ENCODE data around the gene TRMT2A.

The TRMT2A gene

DNA sequence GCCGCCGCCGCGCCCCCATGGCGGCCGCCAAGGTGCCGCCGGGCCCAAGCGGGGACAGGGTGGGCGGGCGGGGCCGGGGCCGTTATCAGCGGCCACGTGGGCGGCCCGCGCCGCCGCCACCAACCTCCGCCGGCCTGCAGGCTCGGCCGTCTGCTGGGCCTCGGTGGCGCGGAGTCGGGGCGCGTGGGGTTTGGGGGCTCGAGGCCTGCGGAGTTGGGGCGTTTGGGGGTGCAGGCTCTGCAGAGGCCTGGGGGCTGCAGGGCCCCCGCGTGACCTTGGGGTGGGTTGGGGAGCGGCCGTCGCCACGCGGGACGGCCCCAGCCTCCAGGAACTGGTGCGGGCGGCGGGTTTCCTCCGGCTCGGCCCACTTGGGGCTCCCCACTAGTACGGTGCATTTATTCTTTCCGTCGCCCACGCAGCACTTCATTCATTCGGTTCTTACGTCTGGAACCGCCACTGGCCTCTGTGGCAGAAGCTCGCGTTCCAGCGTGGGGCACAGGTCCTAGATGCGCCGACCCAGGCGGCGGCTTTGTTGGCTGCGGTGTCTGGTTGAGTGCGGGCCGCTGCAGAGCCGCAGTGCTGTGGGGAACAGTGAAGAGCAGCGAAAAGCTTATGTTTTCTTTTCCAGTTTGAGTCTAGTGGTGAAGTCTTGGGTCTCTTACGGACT, 740 bp upstream of the TRMT2A start:
- Histone ChIP-seq H3K27ac (ENCODE audit: insufficient read depth in 1 of 2, low read depth in 1 of 2, low read length in 2 of 2, poor library complexity in 1 of 2, severe bottlenecking in 2 of 2) (peak overlapping the region; percentile 50 to 96), H3K36me3 (ENCODE audit: control insufficient read depth in 4 of 4, insufficient read depth in 4 of 4, low read length in 3 of 4) (peaks cover 4 to 68% (median 47%) of the 10 kb centered on the region in 4 experiments), H3K4me3 (ENCODE audit: control insufficient read depth in 1 of 7, extremely low read depth in 1 of 7, insufficient read depth in 4 of 7, low read depth in 2 of 7, low read length in 6 of 7) (peak overlapping the region; percentile 61 to 98 (median 81)), H3K9me3 (ENCODE audit: control extremely low read depth in 1 of 5, control insufficient read depth in 4 of 5, insufficient read depth in 2 of 5, low read depth in 1 of 5, low read length in 4 of 5) (no peaks in the 10 kb centered on the region), H3K27me3 (replicated peaks in 2 of 5; ENCODE audit: control insufficient read depth in 4 of 5, insufficient read depth in 5 of 5, low read length in 4 of 5) (no peaks in the 10 kb centered on the region), H3K4me1 (ENCODE audit: control extremely low read depth in 1 of 4, control insufficient read depth in 4 of 4, insufficient read depth in 4 of 4, low read length in 3 of 4) (peaks cover 10 to 29% (median 27%) of the 10 kb centered on the region in 4 experiments)
- ChIA-PET POLR2A (interaction anchor here (0.8 kb wide), 1 partner anchor 13 kb away, joined by 3 read pairs; no protein-coding TSS in a partner anchor), CTCF (interaction anchor here (0.9 to 1.8 kb wide), 3 partner anchors 8 to 12 kb away, joined by 3 to 5 read pairs (median 3); no protein-coding TSS in a partner anchor)
- WGBS (ENCODE audit: insufficient coverage): under 1% methylated on average over 49 of the region's 66 CpGs
- peak in 2 of 3 donors; percentile 50 to 73 for DNase-seq

DNA sequence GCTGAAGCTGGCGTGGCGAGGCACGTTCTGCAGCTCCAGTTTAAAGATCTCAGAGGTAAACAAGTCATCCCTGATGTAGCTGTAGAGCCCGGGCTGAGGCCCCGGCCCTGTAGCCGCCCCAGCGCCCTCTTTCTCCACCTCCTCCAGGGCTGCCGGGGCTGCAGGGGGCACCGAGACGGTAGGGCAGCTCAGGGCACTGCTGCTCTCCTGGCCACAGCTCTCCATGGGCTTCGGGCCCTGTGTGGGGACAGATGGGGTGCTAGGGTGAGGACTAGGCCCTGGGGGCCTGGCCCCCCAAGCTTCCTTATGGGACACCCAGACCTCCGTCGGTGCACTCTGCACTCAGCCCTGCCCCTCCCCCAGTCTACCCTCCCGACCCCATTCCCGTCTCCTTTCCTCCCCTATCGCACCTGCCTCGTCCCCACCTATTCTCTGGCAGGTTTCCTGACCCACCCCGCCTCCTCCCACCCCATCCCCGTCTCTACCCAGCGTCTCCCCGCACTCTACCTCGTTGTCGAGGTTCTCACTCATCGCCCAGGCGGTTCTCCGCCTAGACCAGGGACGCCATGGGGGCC, 563 bp downstream of the TRMT2A start:
- H3K36me3 ChIP-seq (ENCODE audit: control insufficient read depth in 4 of 4, insufficient read depth in 4 of 4, low read length in 3 of 4): peaks cover 4 to 70% (median 48%) of the 10 kb centered on the region in 4 experiments
- no peaks in the 10 kb centered on the region for H3K27me3 ChIP-seq (replicated peaks in 2 of 5; ENCODE audit: control insufficient read depth in 4 of 5, insufficient read depth in 5 of 5, low read length in 4 of 5)
- peaks cover 10 to 34% (median 27%) of the 10 kb centered on the region in 4 experiments for H3K4me1 ChIP-seq (ENCODE audit: control extremely low read depth in 1 of 4, control insufficient read depth in 4 of 4, insufficient read depth in 4 of 4, low read length in 3 of 4)
- CTCF ChIA-PET: interaction anchor here (1.5 kb wide), 1 partner anchor 13 kb away, joined by 5 read pairs; no protein-coding TSS in a partner anchor
- peak overlapping the region; percentile 58 to 98 (median 84) for H3K4me3 ChIP-seq (ENCODE audit: control insufficient read depth in 1 of 7, extremely low read depth in 1 of 7, insufficient read depth in 4 of 7, low read depth in 2 of 7, low read length in 6 of 7)
- no peak for DNase-seq
- POLR2A ChIA-PET: no interaction called here
- 10% methylated on average over 13 of the region's 27 CpGs for WGBS (ENCODE audit: insufficient coverage)
- peak overlapping the region; percentile 85 to 96 for H3K27ac ChIP-seq (ENCODE audit: insufficient read depth in 1 of 2, low read depth in 1 of 2, low read length in 2 of 2, poor library complexity in 1 of 2, severe bottlenecking in 2 of 2)
- H3K9me3 ChIP-seq (ENCODE audit: control extremely low read depth in 1 of 5, control insufficient read depth in 4 of 5, insufficient read depth in 2 of 5, low read depth in 1 of 5, low read length in 4 of 5): no peaks in the 10 kb centered on the region

DNA sequence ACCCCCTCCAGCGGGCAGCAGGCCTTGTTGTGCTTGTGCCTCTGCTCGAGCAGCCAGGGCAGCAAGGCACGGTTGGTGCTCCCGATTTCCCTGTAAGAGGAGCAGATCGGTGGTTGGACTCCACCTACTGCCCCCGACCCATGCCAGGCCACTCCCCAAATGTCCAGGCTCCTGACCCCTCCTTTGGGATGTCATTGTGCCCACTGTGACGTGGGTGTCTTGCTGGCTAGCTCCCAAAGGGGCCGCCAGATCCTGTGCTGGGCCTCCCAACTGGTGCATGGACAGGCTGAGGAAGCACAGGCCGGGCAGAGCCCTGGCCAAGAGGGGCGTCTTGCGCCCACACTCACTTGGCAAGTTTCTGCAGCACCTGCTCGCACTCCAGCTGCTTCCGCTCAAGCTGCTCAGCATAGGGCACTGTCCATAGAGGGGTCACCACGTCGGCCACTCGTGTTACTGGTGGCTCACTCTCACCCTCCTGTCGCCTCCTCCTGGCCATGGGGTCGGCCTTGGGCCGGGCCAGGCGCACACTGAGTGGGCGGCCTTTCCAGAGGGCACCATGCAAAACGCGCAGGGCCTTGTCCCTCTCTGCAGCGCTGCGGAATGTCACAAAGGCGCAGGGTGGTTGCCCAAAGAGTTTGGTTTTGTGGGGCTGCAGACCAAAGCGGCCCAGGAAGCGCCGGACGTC, 1.2 kb downstream of the TRMT2A start, which contains the start of gene RANBP1:
Gene RANBP1, plus strand, starts transcription at position 414 of the 685 bp plus-strand sequence. Its CDS starts 81 bp downstream, at position 495.
- Histone ChIP-seq H3K4me1 (ENCODE audit: control extremely low read depth in 1 of 4, control insufficient read depth in 4 of 4, insufficient read depth in 4 of 4, low read length in 3 of 4) (peaks cover 10 to 36% (median 29%) of the 10 kb centered on the region in 4 experiments), H3K9me3 (ENCODE audit: control extremely low read depth in 1 of 5, control insufficient read depth in 4 of 5, insufficient read depth in 2 of 5, low read depth in 1 of 5, low read length in 4 of 5) (no peaks in the 10 kb centered on the region), H3K27ac (ENCODE audit: insufficient read depth in 1 of 2, low read depth in 1 of 2, low read length in 2 of 2, poor library complexity in 1 of 2, severe bottlenecking in 2 of 2) (peak within 1 kb of the TSS; percentile 85 to 96), H3K36me3 (ENCODE audit: control insufficient read depth in 4 of 4, insufficient read depth in 4 of 4, low read length in 3 of 4) (peaks cover 4 to 74% (median 47%) of the 10 kb centered on the region in 4 experiments), H3K4me3 (ENCODE audit: control insufficient read depth in 1 of 7, extremely low read depth in 1 of 7, insufficient read depth in 4 of 7, low read depth in 2 of 7, low read length in 6 of 7) (peak within 1 kb of the TSS; percentile 58 to 98 (median 84)), H3K27me3 (replicated peaks in 2 of 5; ENCODE audit: control insufficient read depth in 4 of 5, insufficient read depth in 5 of 5, low read length in 4 of 5) (no peaks in the 10 kb centered on the region)
- 92% methylated on average over 27 of the region's 30 CpGs for WGBS (ENCODE audit: insufficient coverage)
- DNase-seq: no peak
- CTCF ChIA-PET: interaction anchor here (1.5 kb wide), 1 partner anchor 13 kb away, joined by 5 read pairs; no protein-coding TSS in a partner anchor
- POLR2A ChIA-PET: no interaction called here

DNA sequence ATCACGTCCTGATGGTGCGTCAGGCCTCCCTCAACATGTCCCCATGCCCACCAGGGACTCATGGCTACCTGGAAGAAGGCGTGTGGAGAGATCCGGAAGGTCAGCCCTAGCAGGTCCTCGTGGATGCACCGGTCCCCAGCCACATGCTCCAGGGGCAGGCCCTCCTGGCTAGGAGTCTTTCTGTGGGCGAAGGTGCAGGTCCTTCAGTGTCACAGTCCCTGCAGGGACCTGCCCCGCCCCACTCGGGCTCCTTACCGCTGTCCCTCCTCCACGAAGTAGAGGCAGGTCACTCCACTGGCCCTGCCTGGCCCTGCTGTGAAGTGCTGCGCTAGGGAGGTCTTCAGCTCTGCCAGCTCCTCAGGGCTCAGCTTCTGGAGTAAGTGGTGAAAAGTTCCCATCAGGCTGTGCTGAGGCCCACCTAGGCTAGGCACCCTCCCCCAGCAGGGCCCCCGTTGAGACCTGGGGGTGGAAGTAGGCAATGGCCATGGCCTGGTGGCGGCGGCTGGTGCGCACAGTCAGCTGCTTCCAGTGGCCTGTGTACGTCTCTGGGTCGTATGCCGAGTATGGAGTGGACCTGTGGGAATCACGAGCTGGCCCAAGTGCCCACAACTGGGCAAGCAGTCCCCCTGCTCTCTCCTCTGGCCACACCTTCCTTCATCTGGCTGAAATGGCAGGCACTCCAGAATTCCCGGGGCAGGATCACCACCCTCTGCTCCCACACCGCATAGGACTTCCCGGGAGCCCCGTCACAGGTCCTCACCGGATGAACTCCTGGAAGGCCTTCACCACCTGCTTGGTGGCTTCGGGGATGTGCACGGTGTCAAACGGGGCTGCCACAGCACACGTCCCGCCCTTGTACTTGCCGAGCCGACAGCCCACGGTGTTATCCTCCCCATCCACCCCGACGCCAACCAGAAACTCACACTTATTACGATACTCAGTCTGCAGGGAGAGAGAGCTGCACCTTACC, 2.2 kb downstream of the TRMT2A start:
- CTCF ChIA-PET: interaction anchor here (1.5 kb wide), 1 partner anchor 14 kb away, joined by 5 read pairs; no protein-coding TSS in a partner anchor
- Histone ChIP-seq H3K9me3 (ENCODE audit: control extremely low read depth in 1 of 5, control insufficient read depth in 4 of 5, insufficient read depth in 2 of 5, low read depth in 1 of 5, low read length in 4 of 5) (no peaks in the 10 kb centered on the region), H3K27ac (ENCODE audit: insufficient read depth in 1 of 2, low read depth in 1 of 2, low read length in 2 of 2, poor library complexity in 1 of 2, severe bottlenecking in 2 of 2) (peak overlapping the region in 1 of 2 experiments; percentile 96), H3K27me3 (replicated peaks in 2 of 5; ENCODE audit: control insufficient read depth in 4 of 5, insufficient read depth in 5 of 5, low read length in 4 of 5) (no peaks in the 10 kb centered on the region), H3K4me3 (ENCODE audit: control insufficient read depth in 1 of 7, extremely low read depth in 1 of 7, insufficient read depth in 4 of 7, low read depth in 2 of 7, low read length in 6 of 7) (no peak overlapping the region), H3K36me3 (ENCODE audit: control insufficient read depth in 4 of 4, insufficient read depth in 4 of 4, low read length in 3 of 4) (peaks cover under 1 to 74% (median 42%) of the 10 kb centered on the region in 4 experiments), H3K4me1 (ENCODE audit: control extremely low read depth in 1 of 4, control insufficient read depth in 4 of 4, insufficient read depth in 4 of 4, low read length in 3 of 4) (peaks cover 10 to 37% (median 26%) of the 10 kb centered on the region in 4 experiments)
- no peak for DNase-seq
- POLR2A ChIA-PET: no interaction called here
- WGBS (ENCODE audit: insufficient coverage): 95% methylated on average over 33 of the region's 36 CpGs

DNA sequence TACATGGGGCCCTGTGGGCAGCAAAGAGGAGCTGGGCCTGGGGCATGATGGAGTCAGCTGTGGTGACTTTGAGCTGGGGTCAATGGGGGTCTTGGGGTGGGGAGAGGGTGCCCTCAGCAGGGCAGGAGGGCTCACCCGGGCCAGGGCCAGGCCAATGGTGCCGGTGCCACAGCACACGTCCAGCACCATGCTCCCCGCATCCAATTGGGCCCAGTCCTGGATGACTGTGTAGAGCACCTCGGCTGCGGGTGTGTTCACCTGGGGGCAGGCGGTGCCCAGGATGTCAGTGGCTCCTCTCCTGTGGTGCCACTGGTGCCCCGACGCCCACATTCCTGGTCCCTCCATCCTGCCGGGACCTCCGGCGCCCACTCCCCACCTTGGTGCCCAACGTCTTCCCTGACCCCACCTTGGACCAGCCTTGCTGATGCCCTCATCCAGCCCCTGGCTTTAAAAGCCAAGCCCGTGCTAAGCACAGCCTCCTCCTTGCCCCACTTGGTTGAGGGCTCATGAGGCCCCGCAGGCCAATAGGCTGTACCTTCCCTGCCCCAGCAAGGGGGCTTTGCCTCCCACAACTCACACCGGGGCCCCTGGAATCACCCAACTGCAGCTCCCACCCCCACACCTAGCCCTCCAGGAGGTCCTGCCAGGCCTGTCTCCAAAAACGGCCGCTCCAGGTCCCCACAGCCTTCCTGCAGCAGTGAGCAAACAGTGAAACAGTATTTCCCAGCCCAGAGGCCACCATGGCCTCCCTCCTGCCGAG, 3.3 kb downstream of the TRMT2A start:
- WGBS (ENCODE audit: insufficient coverage): 97% methylated on average over 16 of the region's 19 CpGs
- Histone ChIP-seq H3K27ac (ENCODE audit: insufficient read depth in 1 of 2, low read depth in 1 of 2, low read length in 2 of 2, poor library complexity in 1 of 2, severe bottlenecking in 2 of 2) (no peak overlapping the region), H3K4me1 (ENCODE audit: control extremely low read depth in 1 of 4, control insufficient read depth in 4 of 4, insufficient read depth in 4 of 4, low read length in 3 of 4) (peaks cover 7 to 30% (median 22%) of the 10 kb centered on the region in 4 experiments), H3K27me3 (replicated peaks in 2 of 5; ENCODE audit: control insufficient read depth in 4 of 5, insufficient read depth in 5 of 5, low read length in 4 of 5) (no peaks in the 10 kb centered on the region), H3K36me3 (ENCODE audit: control insufficient read depth in 4 of 4, insufficient read depth in 4 of 4, low read length in 3 of 4) (peaks cover 0 to 74% (median 47%) of the 10 kb centered on the region in 4 experiments), H3K4me3 (ENCODE audit: control insufficient read depth in 1 of 7, extremely low read depth in 1 of 7, insufficient read depth in 4 of 7, low read depth in 2 of 7, low read length in 6 of 7) (no peak overlapping the region), H3K9me3 (ENCODE audit: control extremely low read depth in 1 of 5, control insufficient read depth in 4 of 5, insufficient read depth in 2 of 5, low read depth in 1 of 5, low read length in 4 of 5) (no peaks in the 10 kb centered on the region)
- POLR2A ChIA-PET: no interaction called here
- CTCF ChIA-PET: no interaction called here
- DNase-seq: no peak

Measured in common myeloid progenitor, CD34-positive (primary cell).